Osteocyte (in vitro differentiated cells): ENCODE data around the gene CDCA3. TPM values are rescaled to one million over a fixed set of nuclear protein-coding genes. Genes with fewer than 3 reads are reported as not detected.
A peak's percentile ranks its signal among the peaks of the same experiment; 100 is the strongest.
"Not testable (repeated sequence)": the region's sequence is repeated elsewhere in the genome, so short reads cannot be mapped to it uniquely, and the experiment has no call there.

Experiments
- DNase-seq: peaks from one replicate; pipeline ENCODE4 v3.0.0; 2021; ENCODE audit warnings: mixed read lengths; ENCODE audit not compliant: unreplicated experiment; ENCODE audit errors: extremely low spot score
- H3K27ac Mint-ChIP-seq: one replicate; pipeline ENCODE4 v1.8.0; 2021; ENCODE audit warnings: mild to moderate bottlenecking, mixed read lengths; ENCODE audit not compliant: unreplicated experiment
- H3K27me3 Mint-ChIP-seq: one replicate; pipeline ENCODE4 v1.8.0; 2021; ENCODE audit warnings: mixed read lengths; ENCODE audit not compliant: unreplicated experiment
- H3K36me3 Mint-ChIP-seq: one replicate; pipeline ENCODE4 v1.8.0; 2021; ENCODE audit warnings: mixed read lengths; ENCODE audit not compliant: unreplicated experiment
- H3K4me1 Mint-ChIP-seq: one replicate; pipeline ENCODE4 v1.8.0; 2021; ENCODE audit warnings: mixed read lengths; ENCODE audit not compliant: unreplicated experiment
- H3K4me3 Mint-ChIP-seq: one replicate; pipeline ENCODE4 v1.8.0; 2021; ENCODE audit warnings: mild to moderate bottlenecking, moderate library complexity, mixed read lengths; ENCODE audit not compliant: unreplicated experiment
- H3K9me3 Mint-ChIP-seq: one replicate; pipeline ENCODE4 v1.8.0; 2021; ENCODE audit warnings: mixed read lengths; ENCODE audit not compliant: unreplicated experiment
- total RNA-seq: library from RNA; stranded (reverse); gene quantifications from 2 replicates; pipeline ENCODE4 v1.2.1, GENCODE V29; 2021
- TF ChIP-seq, protein P1 (sequence below): fragments of 200-600 bp; sonication (generic); IDR thresholded peaks from 2 replicates; pipeline ENCODE4 v1.5.0; 2021; ENCODE audit warnings: antibody characterized with exemption, mild to moderate bottlenecking, moderate library complexity

The CDCA3 gene
- total RNA-seq, 1 donor from 2014 or later, result 9.2 TPM

DNA sequence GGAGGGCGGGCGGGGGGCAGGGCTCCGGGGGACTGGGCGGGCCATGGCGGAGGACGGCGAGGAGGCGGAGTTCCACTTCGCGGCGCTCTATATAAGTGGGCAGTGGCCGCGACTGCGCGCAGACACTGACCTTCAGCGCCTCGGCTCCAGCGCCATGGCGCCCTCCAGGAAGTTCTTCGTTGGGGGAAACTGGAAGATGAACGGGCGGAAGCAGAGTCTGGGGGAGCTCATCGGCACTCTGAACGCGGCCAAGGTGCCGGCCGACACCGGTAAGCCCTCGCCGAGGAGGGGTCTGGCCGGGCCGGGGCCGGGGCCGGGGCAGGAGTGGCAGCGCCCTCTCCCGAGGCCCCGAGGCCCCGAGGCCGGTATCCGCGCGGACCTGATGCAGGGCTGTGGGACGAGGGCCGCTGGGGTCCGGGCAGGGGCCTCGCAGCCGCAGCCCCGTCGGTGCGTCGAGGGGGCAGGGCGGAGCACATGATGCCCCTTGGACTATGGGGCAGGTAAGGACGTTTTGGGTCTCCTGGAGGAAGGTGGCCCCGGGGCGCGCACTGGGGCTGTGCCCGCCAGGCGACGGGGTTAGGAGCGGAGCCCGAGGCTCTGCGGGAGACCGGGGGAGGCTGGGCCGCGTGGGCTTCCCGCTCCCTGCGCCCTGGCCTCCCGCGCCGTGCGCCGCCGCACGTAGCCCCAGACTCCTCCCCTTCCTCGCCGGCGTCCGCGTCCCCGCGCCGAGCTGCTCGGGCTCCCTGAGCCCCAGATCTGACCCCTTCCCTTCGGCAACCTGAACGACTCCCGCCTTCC is 16.5 kb upstream of the CDCA3 start, which contains the start of gene TPI1:
Gene TPI1, plus strand, starts transcription at position 119 of the 798 bp plus-strand sequence. Its CDS starts 36 bp downstream, at position 155.
- DNase-seq, result peak; percentile 94
- TF ChIP-seq, protein P1, sequence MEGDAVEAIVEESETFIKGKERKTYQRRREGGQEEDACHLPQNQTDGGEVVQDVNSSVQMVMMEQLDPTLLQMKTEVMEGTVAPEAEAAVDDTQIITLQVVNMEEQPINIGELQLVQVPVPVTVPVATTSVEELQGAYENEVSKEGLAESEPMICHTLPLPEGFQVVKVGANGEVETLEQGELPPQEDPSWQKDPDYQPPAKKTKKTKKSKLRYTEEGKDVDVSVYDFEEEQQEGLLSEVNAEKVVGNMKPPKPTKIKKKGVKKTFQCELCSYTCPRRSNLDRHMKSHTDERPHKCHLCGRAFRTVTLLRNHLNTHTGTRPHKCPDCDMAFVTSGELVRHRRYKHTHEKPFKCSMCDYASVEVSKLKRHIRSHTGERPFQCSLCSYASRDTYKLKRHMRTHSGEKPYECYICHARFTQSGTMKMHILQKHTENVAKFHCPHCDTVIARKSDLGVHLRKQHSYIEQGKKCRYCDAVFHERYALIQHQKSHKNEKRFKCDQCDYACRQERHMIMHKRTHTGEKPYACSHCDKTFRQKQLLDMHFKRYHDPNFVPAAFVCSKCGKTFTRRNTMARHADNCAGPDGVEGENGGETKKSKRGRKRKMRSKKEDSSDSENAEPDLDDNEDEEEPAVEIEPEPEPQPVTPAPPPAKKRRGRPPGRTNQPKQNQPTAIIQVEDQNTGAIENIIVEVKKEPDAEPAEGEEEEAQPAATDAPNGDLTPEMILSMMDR, result no peak
- Mint-ChIP-seq H3K9me3 (no peaks in the 10 kb centered on the region), H3K27ac (peak within 1 kb of the TSS; percentile 95), H3K27me3 (no peaks in the 10 kb centered on the region), H3K4me3 (peak within 1 kb of the TSS; percentile 91), H3K4me1 (peaks cover 48% of the 10 kb centered on the region), H3K36me3 (peaks cover 36% of the 10 kb centered on the region)

DNA sequence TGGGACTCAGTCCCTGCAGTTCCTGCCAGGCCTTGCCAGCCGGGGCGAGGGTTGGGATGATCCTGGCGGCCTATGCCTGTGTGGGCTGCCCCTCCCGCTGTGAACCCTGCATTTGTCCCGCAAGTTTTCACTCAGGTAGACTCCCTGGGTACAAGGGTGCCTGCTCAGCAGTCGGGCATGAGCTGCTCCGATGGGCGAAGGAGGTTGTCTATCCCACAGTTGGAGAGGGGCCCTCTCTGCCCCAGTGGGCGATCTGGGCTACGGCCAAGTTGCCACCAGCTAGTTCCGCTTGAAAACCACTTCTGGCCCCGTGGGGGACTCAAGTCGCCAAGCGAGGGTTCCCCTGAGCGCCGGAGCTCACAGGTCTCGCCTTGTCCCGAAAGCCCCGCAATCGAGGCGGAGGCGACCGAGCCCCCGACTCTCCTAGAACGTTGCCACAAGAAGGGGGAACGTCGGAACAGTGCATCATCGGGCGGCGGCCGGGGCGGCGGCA is 15.9 kb upstream of the CDCA3 start:
- TF ChIP-seq, protein P1, result no peak
- peak overlapping the region; percentile 91 for H3K4me3 Mint-ChIP-seq
- no peaks in the 10 kb centered on the region for H3K27me3 Mint-ChIP-seq
- peak overlapping the region; percentile 95 for H3K27ac Mint-ChIP-seq
- H3K36me3 Mint-ChIP-seq, result peaks cover 38% of the 10 kb centered on the region
- H3K9me3 Mint-ChIP-seq, result no peaks in the 10 kb centered on the region
- no peak for DNase-seq
- peaks cover 42% of the 10 kb centered on the region for H3K4me1 Mint-ChIP-seq

DNA sequence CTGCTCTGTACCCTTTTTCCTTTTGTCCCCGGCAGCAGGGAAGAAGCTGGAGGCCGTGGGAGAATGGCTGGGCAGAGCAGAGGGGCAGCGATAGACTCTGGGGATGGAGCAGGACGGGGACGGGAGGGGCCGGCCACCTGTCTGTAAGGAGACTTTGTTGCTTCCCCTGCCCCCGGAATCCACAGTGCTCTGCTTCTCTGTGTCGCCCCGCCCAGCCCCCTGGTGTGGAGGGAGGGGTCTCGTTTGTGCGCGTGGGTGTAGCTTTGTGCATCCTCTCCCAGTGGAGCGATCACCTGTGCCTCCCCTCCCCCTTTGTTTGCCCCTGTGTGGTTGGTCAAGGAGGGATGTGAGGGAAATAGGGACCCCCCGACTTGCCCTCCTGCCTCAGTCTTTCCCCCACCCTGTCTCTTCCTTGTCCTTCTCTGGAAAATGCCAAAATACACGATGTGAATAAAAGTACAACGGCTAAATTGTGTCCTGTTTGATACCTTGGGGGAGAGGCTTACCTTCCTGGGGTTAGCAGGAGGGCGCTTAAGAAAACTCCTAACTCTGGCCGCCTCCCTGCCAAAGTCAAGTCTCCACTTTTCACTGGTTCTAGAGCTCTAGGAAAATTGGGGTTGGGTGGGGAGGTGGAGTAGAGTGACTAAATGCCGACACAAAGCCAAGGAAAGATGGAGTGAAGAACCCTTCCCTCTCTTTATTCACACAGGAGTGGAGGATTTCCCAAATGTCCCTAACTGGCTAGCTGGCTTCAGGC is 15.3 kb upstream of the CDCA3 start:
- Mint-ChIP-seq H3K27me3 (no peaks in the 10 kb centered on the region), H3K9me3 (no peaks in the 10 kb centered on the region), H3K4me3 (peak overlapping the region; percentile 91), H3K27ac (peak overlapping the region; percentile 95), H3K36me3 (peaks cover 38% of the 10 kb centered on the region), H3K4me1 (peaks cover 36% of the 10 kb centered on the region)
- TF ChIP-seq, protein P1, result no peak
- no peak for DNase-seq

DNA sequence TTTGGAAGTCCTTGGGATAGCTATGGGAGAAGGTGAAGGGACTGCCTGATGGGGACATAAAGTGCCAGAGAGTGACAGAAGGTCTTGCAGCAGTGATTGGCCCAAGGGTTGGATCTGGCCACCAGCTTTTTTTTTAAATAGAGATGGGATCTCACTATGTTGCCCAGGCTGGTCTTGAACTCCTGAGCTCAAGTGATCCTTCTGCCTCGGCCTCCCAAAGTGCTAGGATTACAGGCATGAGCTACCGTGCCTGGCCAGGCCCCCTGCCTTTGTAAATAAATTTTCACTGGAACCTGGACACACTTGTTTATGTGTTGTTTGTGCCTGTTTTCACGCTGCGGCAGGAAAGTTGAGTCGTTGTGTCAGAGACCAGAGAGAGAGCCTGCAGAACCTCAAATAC is 14.2 kb upstream of the CDCA3 start:
- peaks cover 26% of the 10 kb centered on the region for H3K4me1 Mint-ChIP-seq
- H3K4me3 Mint-ChIP-seq, DNase-seq, H3K27me3 Mint-ChIP-seq, H3K9me3 Mint-ChIP-seq: not testable (repeated sequence)
- H3K27ac Mint-ChIP-seq, result peak overlapping the region; percentile 6
- H3K36me3 Mint-ChIP-seq, result peaks cover 41% of the 10 kb centered on the region

DNA sequence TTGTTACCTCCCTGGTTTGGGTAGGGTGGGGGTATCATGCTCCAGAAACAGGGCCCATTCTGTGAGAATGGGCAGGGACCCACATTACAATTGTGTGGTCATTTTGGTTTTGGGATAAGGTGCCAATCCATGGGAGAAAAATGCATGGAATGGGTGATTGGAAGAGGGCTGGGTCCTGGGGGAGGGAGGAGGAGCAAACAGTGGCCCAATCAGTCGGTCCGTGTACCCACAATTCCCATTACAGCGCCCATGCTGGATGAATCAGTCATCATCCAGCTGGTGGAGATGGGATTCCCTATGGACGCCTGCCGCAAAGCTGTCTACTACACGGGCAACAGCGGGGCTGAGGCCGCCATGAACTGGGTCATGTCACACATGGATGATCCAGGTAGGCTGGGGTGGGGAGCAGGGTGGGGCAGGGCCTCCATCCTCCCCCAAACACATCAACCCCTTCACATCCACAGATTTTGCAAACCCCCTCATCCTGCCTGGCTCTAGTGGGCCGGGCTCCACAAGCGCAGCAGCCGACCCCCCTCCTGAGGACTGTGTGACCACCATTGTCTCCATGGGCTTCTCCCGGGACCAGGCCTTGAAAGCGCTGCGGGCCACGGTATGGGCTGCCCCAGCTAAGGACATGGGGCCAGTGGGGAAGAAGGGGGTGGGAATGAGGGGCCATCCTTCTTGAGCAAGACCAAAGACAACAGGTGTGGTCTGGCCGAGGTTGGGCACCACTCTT is 12.7 kb upstream of the CDCA3 start:
- TF ChIP-seq, protein P1, result no peak
- Mint-ChIP-seq H3K36me3 (peaks cover 34% of the 10 kb centered on the region), H3K4me1 (peaks cover 16% of the 10 kb centered on the region), H3K4me3 (no peak overlapping the region), H3K27me3 (no peaks in the 10 kb centered on the region), H3K9me3 (no peaks in the 10 kb centered on the region), H3K27ac (no peak overlapping the region)
- no peak for DNase-seq
